PFSK-1 (cell line): ENCODE results near the gene C1orf21.

Experiments used
- FOXP2 ChIP-seq: optimal IDR thresholded peaks from 2 replicates; pipeline ENCODE3; 2011; ENCODE audit warnings: borderline replicate concordance, control low read depth, inconsistent platforms; ENCODE audit not compliant: insufficient read depth; ENCODE audit errors: extremely low read length, extremely low read depth
- POLR2AphosphoS5 ChIP-seq: IDR thresholded peaks from 2 replicates; pipeline ENCODE4 v1.6.1; 2012; ENCODE audit warnings: low read depth, mild to moderate bottlenecking, control low read depth, low read length, moderate library complexity
- REST ChIP-seq, 2 experiments: IDR thresholded peaks; 2 replicates each; pipeline versions ENCODE4 v1.6.1 to v1.8.0; 2011 to 2012; ENCODE audit warnings: low read depth in 2 of 2, low read length in 2 of 2, control low read depth in 1 of 2, inconsistent platforms in 1 of 2, mild to moderate bottlenecking in 1 of 2, moderate library complexity in 1 of 2; ENCODE audit not compliant: insufficient read depth in 1 of 2
- SIN3A ChIP-seq: IDR thresholded peaks from 2 replicates; pipeline ENCODE4 v1.6.1; 2012; ENCODE audit warnings: mild to moderate bottlenecking, low read length, moderate library complexity, borderline replicate concordance; ENCODE audit not compliant: insufficient read depth
- TAF1 ChIP-seq: IDR thresholded peaks from 2 replicates; pipeline ENCODE4 v1.6.1; 2012; ENCODE audit warnings: low read length, control low read depth, borderline replicate concordance; ENCODE audit not compliant: insufficient read depth

The C1orf21 gene

GRCh38 chr1:184532199-184532598 is 145.4 kb downstream of the C1orf21 start:
- TF ChIP-seq POLR2AphosphoS5 = no peak
- no peak for TF ChIP-seq REST (IDR thresholded peaks at IDR 0.05; ENCODE audit: insufficient read depth in 1 of 2, low read depth in 2 of 2, low read length in 2 of 2)
- TF ChIP-seq SIN3A = no peak
- TF ChIP-seq FOXP2 = no peak
- TF ChIP-seq TAF1 = no peak

GRCh38 chr1:184533049-184533448 is 146.2 kb downstream of the C1orf21 start:
- no peak for TF ChIP-seq REST (IDR thresholded peaks at IDR 0.05; ENCODE audit: insufficient read depth in 1 of 2, low read depth in 2 of 2, low read length in 2 of 2)
- no peak for TF ChIP-seq SIN3A
- no peak for TF ChIP-seq TAF1
- no peak for TF ChIP-seq POLR2AphosphoS5
- TF ChIP-seq FOXP2 = no peak

GRCh38 chr1:184533915-184534314 is 147.1 kb downstream of the C1orf21 start:
- TF ChIP-seq FOXP2 = no peak
- no peak for TF ChIP-seq POLR2AphosphoS5
- TF ChIP-seq REST (IDR thresholded peaks at IDR 0.05; ENCODE audit: insufficient read depth in 1 of 2, low read depth in 2 of 2, low read length in 2 of 2) = no peak
- TF ChIP-seq SIN3A = no peak

- TF ChIP-seq FOXP2 (no peak), SIN3A (no peak), TAF1 (no peak), POLR2AphosphoS5 (no peak), REST (IDR thresholded peaks at IDR 0.05; ENCODE audit: insufficient read depth in 1 of 2, low read depth in 2 of 2, low read length in 2 of 2) (no peak)
Measured at GRCh38 chr1:184534690-184535089, 147.9 kb downstream of the C1orf21 start.
